ENCODE results near the gene ACOXL. TPM values are rescaled to one million over a fixed set of nuclear protein-coding genes. Genes with fewer than 3 reads are reported as not detected.

Gene ACOXL
- total and polyA plus RNA-seq, 3 experiments from 2014 or later: 0.27 TPM; not detected in 2

GRCh38 chr2:111017909-111018308 is 285.5 kb downstream of the ACOXL start:
- no peak overlapping the region for H3K4me3 Mint-ChIP-seq
- Histone ChIP-seq H3K9me3 (ENCODE audit: low read length) (no peaks in the 10 kb centered on the region), H3K27ac (ENCODE audit: low read depth, low read length) (no peak overlapping the region), H3K4me3 (ENCODE audit: low read length) (no peak overlapping the region), H3K36me3 (ENCODE audit: insufficient read depth, low read length) (no peaks in the 10 kb centered on the region), H3K27me3 (ENCODE audit: insufficient read depth, low read length, poor library complexity, severe bottlenecking) (no peaks in the 10 kb centered on the region), H3K4me1 (ENCODE audit: insufficient read depth, low read length) (no peaks in the 10 kb centered on the region)
- peaks cover 0 to 11% (median 0%) of the 10 kb centered on the region in 3 donors for H3K36me3 Mint-ChIP-seq
- peaks cover 4 to 16% (median 7%) of the 10 kb centered on the region in 3 donors for H3K4me1 Mint-ChIP-seq
- peaks cover 0 to 7% (median 0%) of the 10 kb centered on the region in 5 donors for H3K9me3 Mint-ChIP-seq
- POLR2A ChIA-PET: no interaction called here
- no peak for DNase-seq
- CTCF ChIA-PET: no interaction called here
- peaks cover 5% of the 10 kb centered on the region in 2 donors for H3K27me3 Mint-ChIP-seq
- H3K27ac Mint-ChIP-seq: no peak overlapping the region

- POLR2A ChIA-PET: no interaction called here
- Mint-ChIP-seq H3K36me3 (peaks cover 0 to under 1% (median 0%) of the 10 kb centered on the region in 3 donors), H3K27me3 (peaks cover 8 to 11% of the 10 kb centered on the region in 2 donors)
These were observed 287.0 kb downstream of the ACOXL start for GRCh38 chr2:111019381-111019780.

GRCh38 chr2:111022633-111023032 is 290.3 kb downstream of the ACOXL start:
- Mint-ChIP-seq H3K27me3 (peaks cover 8 to 11% of the 10 kb centered on the region in 2 donors), H3K4me1 (peaks cover 0 to 2% (median 1%) of the 10 kb centered on the region in 3 donors), H3K36me3 (no peaks in the 10 kb centered on the region), H3K9me3 (peaks cover 0 to 2% (median 0%) of the 10 kb centered on the region in 5 donors), H3K27ac (no peak overlapping the region), H3K4me3 (no peak overlapping the region)
- Histone ChIP-seq H3K36me3 (ENCODE audit: insufficient read depth, low read length) (no peaks in the 10 kb centered on the region), H3K9me3 (ENCODE audit: low read length) (no peaks in the 10 kb centered on the region), H3K27ac (ENCODE audit: low read depth, low read length) (no peak overlapping the region), H3K27me3 (ENCODE audit: insufficient read depth, low read length, poor library complexity, severe bottlenecking) (no peaks in the 10 kb centered on the region), H3K4me3 (ENCODE audit: low read length) (no peak overlapping the region), H3K4me1 (ENCODE audit: insufficient read depth, low read length) (no peaks in the 10 kb centered on the region)
- ChIA-PET CTCF (no interaction called here), POLR2A (no interaction called here)
- DNase-seq: no peak

More at GRCh38 chr2:111019381-111019780, 287.0 kb downstream of the ACOXL start:
- no peak overlapping the region for H3K4me3 ChIP-seq (ENCODE audit: low read length)
- Mint-ChIP-seq H3K9me3 (no peaks in the 10 kb centered on the region), H3K4me1 (peaks cover 4 to 16% (median 7%) of the 10 kb centered on the region in 3 donors), H3K4me3 (no peak overlapping the region), H3K27ac (no peak overlapping the region)
- H3K4me1 ChIP-seq (ENCODE audit: insufficient read depth, low read length): no peaks in the 10 kb centered on the region
- no peaks in the 10 kb centered on the region for H3K36me3 ChIP-seq (ENCODE audit: insufficient read depth, low read length)
- H3K27ac ChIP-seq (ENCODE audit: low read depth, low read length): no peak overlapping the region
- H3K9me3 ChIP-seq (ENCODE audit: low read length): no peaks in the 10 kb centered on the region
- CTCF ChIA-PET: no interaction called here
- H3K27me3 ChIP-seq (ENCODE audit: insufficient read depth, low read length, poor library complexity, severe bottlenecking): no peaks in the 10 kb centered on the region
- no peak for DNase-seq

DNA sequence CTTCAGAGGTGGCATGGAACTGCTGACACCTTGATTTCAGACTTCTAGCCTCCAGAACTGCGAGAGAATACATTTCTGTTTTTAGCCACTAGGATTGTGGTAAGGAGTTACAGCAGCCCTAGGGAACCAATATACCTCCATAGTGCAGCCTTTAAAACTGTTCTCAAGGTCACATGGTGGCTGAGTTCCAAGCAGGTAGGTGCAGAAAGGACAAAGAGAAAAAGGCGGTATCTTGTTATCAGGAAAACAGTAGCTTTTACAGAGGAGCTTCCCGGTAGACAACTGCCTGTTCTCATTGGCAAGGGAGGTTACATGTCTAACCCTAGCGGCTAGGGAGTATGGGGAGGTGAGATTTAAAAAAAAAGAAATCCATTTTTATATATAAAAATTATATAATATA is 292.1 kb downstream of the ACOXL start:
- DNase-seq: no peak
- no peaks in the 10 kb centered on the region for H3K4me1 ChIP-seq (ENCODE audit: insufficient read depth, low read length)
- CTCF ChIA-PET: no interaction called here

GRCh38 chr2:111025288-111025687 is 292.9 kb downstream of the ACOXL start:
- Histone ChIP-seq H3K4me3 (ENCODE audit: low read length) (no peak overlapping the region), H3K36me3 (ENCODE audit: insufficient read depth, low read length) (no peaks in the 10 kb centered on the region), H3K9me3 (ENCODE audit: low read length) (no peaks in the 10 kb centered on the region), H3K27me3 (ENCODE audit: insufficient read depth, low read length, poor library complexity, severe bottlenecking) (no peaks in the 10 kb centered on the region), H3K27ac (ENCODE audit: low read depth, low read length) (no peak overlapping the region), H3K4me1 (ENCODE audit: insufficient read depth, low read length) (no peaks in the 10 kb centered on the region)
- ChIA-PET POLR2A (no interaction called here), CTCF (no interaction called here)
- H3K27ac Mint-ChIP-seq: no peak overlapping the region
- DNase-seq: no peak
- peaks cover 2 to 3% (median 3%) of the 10 kb centered on the region in 3 donors for H3K4me1 Mint-ChIP-seq
- H3K4me3 Mint-ChIP-seq: no peak overlapping the region
- H3K27me3 Mint-ChIP-seq: peaks cover 7 to 15% of the 10 kb centered on the region in 2 donors
- H3K9me3 Mint-ChIP-seq: peaks cover 0 to 5% (median 4%) of the 10 kb centered on the region in 5 donors
- peaks cover 0 to 5% (median 0%) of the 10 kb centered on the region in 3 donors for H3K36me3 Mint-ChIP-seq

More for the DNA sequence above, 292.1 kb downstream of the ACOXL start:
- POLR2A ChIA-PET: no interaction called here
- H3K36me3 Mint-ChIP-seq: peaks cover 0 to 5% (median 0%) of the 10 kb centered on the region in 3 donors
- H3K27ac ChIP-seq (ENCODE audit: low read depth, low read length): no peak overlapping the region
- no peak overlapping the region for H3K4me3 ChIP-seq (ENCODE audit: low read length)
- no peaks in the 10 kb centered on the region for H3K27me3 ChIP-seq (ENCODE audit: insufficient read depth, low read length, poor library complexity, severe bottlenecking)
- H3K9me3 Mint-ChIP-seq: peaks cover 0 to 5% (median 4%) of the 10 kb centered on the region in 5 donors
- no peaks in the 10 kb centered on the region for H3K4me1 Mint-ChIP-seq
- peaks cover 7 to 11% of the 10 kb centered on the region in 2 donors for H3K27me3 Mint-ChIP-seq
- H3K9me3 ChIP-seq (ENCODE audit: low read length): no peaks in the 10 kb centered on the region
- no peaks in the 10 kb centered on the region for H3K36me3 ChIP-seq (ENCODE audit: insufficient read depth, low read length)
- H3K27ac Mint-ChIP-seq: no peak overlapping the region
- H3K4me3 Mint-ChIP-seq: no peak overlapping the region

- Histone ChIP-seq H3K27ac (ENCODE audit: low read depth, low read length) (no peak overlapping the region), H3K4me3 (ENCODE audit: low read length) (no peak overlapping the region), H3K9me3 (ENCODE audit: low read length) (no peaks in the 10 kb centered on the region), H3K27me3 (ENCODE audit: insufficient read depth, low read length, poor library complexity, severe bottlenecking) (peaks cover 3% of the 10 kb centered on the region), H3K36me3 (ENCODE audit: insufficient read depth, low read length) (no peaks in the 10 kb centered on the region), H3K4me1 (ENCODE audit: insufficient read depth, low read length) (no peaks in the 10 kb centered on the region)
- H3K9me3 Mint-ChIP-seq: peaks cover 0 to 5% (median 4%) of the 10 kb centered on the region in 5 donors
- no peak overlapping the region for H3K4me3 Mint-ChIP-seq
- peaks cover 14 to 22% of the 10 kb centered on the region in 2 donors for H3K27me3 Mint-ChIP-seq
- POLR2A ChIA-PET: no interaction called here
- H3K4me1 Mint-ChIP-seq: peaks cover 3 to 10% (median 9%) of the 10 kb centered on the region in 3 donors
- CTCF ChIA-PET: no interaction called here
- DNase-seq: no peak
- H3K27ac Mint-ChIP-seq: no peak overlapping the region
- peaks cover 0 to 5% (median 0%) of the 10 kb centered on the region in 3 donors for H3K36me3 Mint-ChIP-seq
These were observed 296.3 kb downstream of the ACOXL start for GRCh38 chr2:111028720-111029119.

- Histone ChIP-seq H3K27ac (ENCODE audit: low read depth, low read length) (no peak overlapping the region), H3K4me3 (ENCODE audit: low read length) (no peak overlapping the region), H3K9me3 (ENCODE audit: low read length) (no peaks in the 10 kb centered on the region), H3K36me3 (ENCODE audit: insufficient read depth, low read length) (no peaks in the 10 kb centered on the region), H3K4me1 (ENCODE audit: insufficient read depth, low read length) (no peaks in the 10 kb centered on the region), H3K27me3 (ENCODE audit: insufficient read depth, low read length, poor library complexity, severe bottlenecking) (peaks cover 3% of the 10 kb centered on the region)
- Mint-ChIP-seq H3K4me3 (no peak overlapping the region), H3K27ac (no peak overlapping the region), H3K4me1 (peaks cover 3 to 10% (median 9%) of the 10 kb centered on the region in 3 donors), H3K27me3 (peaks cover 10 to 25% of the 10 kb centered on the region in 2 donors), H3K9me3 (peaks cover 0 to 5% (median 4%) of the 10 kb centered on the region in 5 donors), H3K36me3 (peaks cover 0 to 5% (median 0%) of the 10 kb centered on the region in 3 donors)
- DNase-seq: no peak
- POLR2A ChIA-PET: no interaction called here
- CTCF ChIA-PET: no interaction called here
These were observed 297.0 kb downstream of the ACOXL start for GRCh38 chr2:111029181-111029927.

GRCh38 chr2:111030260-111030891 is 298.0 kb downstream of the ACOXL start:
- POLR2A ChIA-PET: no interaction called here
- peaks cover 3% of the 10 kb centered on the region for H3K27me3 ChIP-seq (ENCODE audit: insufficient read depth, low read length, poor library complexity, severe bottlenecking)
- H3K4me3 Mint-ChIP-seq: peak overlapping the region in 1 of 7 donors; percentile 30
- peaks cover 10 to 28% of the 10 kb centered on the region in 2 donors for H3K27me3 Mint-ChIP-seq
- H3K36me3 Mint-ChIP-seq: peaks cover 0 to 5% (median 0%) of the 10 kb centered on the region in 3 donors
- peaks cover 0 to 5% (median 4%) of the 10 kb centered on the region in 5 donors for H3K9me3 Mint-ChIP-seq
- no peaks in the 10 kb centered on the region for H3K4me1 ChIP-seq (ENCODE audit: insufficient read depth, low read length)
- H3K9me3 ChIP-seq (ENCODE audit: low read length): no peaks in the 10 kb centered on the region
- DNase-seq: no peak
- H3K4me1 Mint-ChIP-seq: peaks cover 3 to 10% (median 9%) of the 10 kb centered on the region in 3 donors
- no peaks in the 10 kb centered on the region for H3K36me3 ChIP-seq (ENCODE audit: insufficient read depth, low read length)
- H3K27ac Mint-ChIP-seq: no peak overlapping the region
- H3K27ac ChIP-seq (ENCODE audit: low read depth, low read length): no peak overlapping the region
- H3K4me3 ChIP-seq (ENCODE audit: low read length): no peak overlapping the region
- CTCF ChIA-PET: no interaction called here

All from CD8-positive, alpha-beta memory T cell (primary cell).